Measurements from ENCODE around the gene FRAS1.
A peak's percentile ranks its signal among the peaks of the same experiment; 100 is the strongest.

FRAS1 gene

DNA sequence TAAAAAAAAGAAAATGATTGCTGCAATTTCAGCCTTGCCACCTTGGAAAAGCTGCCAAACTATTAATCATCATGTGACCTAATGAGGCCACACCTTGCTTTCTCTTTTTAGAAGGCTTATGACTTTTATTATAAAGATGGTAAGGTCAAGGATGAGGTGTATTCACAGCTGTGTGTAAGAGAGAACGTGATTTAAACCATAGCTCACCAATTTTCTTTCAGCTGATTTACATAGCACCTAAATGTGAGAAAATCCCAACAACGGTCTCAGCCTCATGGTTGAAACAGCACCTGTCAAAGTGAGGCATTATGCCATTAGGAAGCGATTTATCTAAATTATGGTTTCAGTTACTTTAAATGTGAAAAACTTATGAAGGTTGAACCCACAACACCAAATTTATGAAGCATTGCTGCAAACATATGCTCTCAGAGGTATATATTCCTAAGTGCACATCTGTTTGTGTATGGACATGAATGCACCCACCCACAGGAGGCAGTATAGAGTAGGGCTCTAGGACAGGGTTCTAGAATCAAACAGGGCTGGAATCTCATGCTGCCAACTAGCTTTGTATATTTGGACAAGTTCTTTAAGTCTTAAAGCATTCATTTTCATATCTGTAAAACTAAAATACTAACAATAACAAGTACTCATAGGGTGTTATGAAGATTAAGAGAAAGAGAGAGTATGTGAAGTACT, 535.1 kb downstream of the FRAS1 start:
- no peak for FAIRE-seq
- TF ChIP-seq CTCF (IDR thresholded peaks at IDR 0.05; ENCODE audit: insufficient read depth, missing control alignments): peak; percentile 30
- DNase-seq (ENCODE audit: insufficient read length, low spot score): no peak

Measured in D721Med (cell line).